Cerebellar nuclear complex (tissue), 1 donor: Measurements from ENCODE around the gene ENAH.
"Not testable (repeated sequence)": the region's sequence is repeated elsewhere in the genome, so short reads cannot be mapped to it uniquely, and the experiment has no call there.

Experiments used
- DNase-seq, 2 experiments: peaks; one replicate each; lab custom pipeline; 2025; lab: John Stamatoyannopoulos, UW

Gene ENAH

DNA sequence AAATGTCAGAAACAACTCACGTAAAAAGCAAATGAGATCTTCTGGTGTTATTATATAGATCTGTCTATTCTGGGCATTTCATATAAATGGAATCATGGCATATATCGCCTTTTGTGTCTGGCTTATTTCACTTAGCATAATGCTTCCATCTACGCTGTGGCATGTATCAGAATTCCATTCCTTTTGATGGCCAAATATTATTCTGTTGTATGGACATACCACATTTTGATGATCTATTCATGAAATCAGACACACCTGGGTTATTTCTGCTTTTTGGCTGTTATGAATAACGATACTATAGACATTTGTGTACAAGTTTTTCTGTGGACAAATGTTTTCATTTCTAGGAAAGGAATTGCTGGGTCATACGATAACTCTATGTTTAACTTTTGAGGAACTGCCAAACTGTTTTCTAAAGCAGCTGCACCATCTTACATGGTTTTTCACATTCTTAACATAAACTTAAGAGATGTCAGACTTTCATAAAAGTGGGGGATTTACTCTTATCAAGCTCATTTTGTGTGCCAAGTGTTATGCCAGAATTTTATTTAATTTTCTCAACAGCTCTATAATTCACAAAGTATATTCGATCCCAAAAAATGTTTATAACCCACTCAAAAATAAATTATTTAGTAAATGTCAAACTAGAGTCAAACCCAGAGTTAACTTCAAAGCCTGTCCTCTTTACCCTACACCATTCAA is 7.6 kb downstream of the ENAH start:
- no peak for DNase-seq

DNA sequence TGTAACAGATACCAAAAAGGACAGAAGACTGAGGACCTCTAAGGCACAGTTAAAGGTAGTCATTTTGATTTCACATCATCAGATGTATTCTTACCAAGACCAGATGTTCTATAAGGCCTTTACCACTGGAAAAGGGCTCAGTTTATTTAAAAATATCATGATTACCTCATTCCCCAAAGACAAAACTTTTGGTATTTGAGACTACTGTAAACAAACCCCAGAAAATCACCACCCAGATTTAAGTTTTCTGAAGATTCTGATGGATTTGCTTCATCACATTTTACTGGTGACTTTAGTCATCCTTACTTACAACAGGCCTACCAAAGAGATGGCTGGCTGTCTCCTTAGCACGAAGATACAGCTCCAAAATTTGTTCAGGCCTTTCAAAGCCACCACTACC is 8.3 kb downstream of the ENAH start:
- no peak for DNase-seq

DNA sequence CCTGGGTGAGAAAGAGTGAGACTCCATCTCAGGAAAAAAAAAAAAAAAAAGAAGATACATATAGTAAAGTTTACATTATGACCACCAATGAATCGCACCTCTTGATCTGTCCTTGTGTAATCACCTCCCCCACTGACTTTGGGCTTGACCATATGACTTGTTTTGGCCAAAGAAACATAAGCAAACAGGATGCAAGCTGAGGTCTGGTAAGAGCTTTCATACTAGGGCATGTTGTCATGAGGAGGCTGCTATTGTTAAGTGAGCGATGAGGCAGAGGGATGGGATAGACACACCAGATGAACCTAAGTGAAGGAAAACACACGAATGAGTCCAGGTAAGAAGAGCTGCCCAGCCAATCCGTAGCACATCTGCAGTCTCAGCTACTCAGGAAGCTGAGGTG is 10.7 kb downstream of the ENAH start:
- no peak for DNase-seq

DNA sequence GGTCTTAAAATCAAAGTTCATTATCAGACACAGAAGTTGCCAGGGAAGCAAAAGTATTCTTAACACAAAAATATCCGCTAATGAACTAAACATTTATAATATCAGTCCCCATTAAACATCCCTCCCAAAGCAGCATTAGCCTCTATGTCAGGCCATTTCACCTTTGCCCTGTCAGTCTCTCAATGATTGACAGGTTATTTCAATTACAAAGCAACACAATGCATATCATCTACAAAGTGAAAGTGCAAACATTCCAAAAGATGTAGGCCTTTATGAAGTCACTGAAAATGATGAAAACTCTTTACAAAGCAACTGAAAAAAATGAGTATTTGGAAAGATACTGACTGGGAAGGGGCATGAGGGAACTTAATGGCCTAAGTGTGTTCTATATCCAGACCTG is 14.1 kb downstream of the ENAH start:
- DNase-seq: no peak

DNA sequence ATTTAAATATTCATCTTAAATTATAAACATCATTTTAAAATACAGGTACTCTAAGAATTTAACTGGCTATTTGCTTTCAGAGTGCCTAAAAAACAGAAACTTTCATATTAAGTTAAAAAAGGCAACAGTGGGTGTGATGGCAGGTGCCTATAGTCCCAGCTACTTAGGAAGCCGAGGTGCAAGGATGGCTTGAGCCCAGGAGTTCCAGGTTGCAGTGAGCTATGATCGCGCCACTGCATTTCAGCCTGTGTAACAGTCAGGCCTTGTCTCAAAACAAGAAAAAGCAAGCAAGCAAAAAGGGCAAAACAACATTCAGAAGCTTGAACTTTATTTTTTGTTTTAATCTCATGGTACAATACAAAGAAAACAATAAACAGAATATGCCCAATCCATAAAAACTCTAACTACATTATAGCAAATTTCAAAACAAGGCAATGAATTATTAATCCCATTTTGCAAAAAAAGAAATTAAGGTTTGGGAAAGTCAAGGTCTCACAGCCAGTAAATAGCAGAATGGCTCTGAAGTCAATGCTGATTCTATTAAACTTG is 15.2 kb downstream of the ENAH start:
- no peak for DNase-seq

DNA sequence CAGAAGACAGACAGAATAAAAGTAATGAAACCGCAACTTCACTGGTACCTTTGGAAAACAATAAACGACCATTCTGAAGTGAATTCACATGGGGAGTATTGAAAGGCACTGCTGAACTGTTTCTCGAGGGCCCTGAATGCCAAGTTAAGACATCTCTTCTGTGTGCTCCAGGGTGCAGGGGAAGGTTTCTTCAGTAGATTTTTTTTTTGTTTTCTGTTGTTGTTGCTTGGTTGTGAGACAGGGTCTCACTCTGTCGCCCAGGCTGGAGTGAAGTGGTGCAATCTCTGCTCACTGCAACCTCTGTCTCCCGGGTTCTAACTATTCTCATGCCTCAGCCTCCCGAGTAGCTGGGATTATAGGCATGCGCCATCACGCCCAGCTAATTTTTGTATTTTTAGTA is 15.9 kb downstream of the ENAH start:
- DNase-seq: not testable (repeated sequence)

DNA sequence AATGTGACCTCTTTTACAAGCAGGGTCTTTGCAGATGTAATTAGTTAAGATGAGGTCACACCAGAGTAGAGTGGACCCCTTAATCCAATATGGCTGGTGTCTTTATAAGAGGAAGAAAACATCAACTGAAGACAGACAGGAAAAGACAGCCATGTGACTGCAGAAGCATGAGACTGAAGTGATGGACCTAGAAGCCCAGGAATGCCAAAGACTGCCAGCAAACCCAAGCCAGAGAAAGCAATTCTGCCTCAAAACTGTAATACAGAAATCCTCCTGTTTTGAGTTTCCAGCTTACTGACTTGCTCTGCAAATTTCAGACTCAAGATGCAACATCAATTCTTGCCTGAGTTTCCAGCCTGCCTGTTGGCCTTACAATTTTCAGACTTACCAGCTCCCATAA is 17.3 kb downstream of the ENAH start:
- DNase-seq: no peak

DNA sequence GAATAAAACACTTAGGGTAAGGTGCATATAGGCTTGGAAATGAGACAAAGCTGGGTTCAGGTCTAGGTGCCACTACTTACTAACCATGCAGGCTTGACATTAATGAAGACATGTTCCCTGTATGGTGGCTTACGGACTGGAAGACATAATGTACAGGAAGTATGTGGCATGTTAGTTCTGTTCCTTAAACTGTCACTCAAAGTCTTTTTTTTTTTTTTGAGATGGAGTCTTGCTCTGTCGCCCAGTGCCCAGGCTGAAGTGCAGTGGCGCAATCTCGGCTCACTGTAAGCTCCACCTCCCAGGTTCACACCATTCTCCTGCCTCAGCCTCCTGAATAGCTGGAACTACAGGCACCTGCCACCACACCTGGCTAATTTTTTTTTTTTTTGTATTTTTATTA is 20.1 kb downstream of the ENAH start:
- not testable (repeated sequence) for DNase-seq

DNA sequence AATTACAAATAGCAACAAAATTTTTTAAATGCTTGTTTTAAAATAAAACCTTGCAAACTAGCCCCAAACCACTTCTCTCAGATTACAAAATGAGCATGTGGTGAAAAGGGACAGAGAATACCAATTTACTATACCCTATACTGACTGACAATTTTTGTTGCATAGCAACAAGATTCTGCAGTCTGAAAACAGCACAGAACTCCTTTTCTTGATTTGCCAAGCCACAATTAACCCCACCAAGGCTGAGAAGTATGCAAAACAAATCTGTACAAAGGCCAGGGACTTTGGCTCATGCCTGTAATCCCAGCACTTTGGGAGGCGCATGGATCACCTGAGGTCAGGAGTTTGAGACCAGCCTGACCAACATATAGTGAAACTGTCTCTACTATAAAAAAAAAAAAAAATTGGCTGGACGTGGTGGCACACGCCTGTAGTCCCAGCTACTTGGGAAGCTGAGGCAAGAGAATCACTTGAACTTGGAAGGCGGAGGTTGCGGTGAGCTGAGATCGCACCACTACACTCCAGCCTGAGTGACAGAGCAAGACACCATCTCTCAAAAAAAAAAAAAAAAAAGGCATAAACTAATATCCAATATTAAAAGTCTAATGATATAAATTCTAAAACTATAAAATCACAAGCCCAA is 21.8 kb downstream of the ENAH start:
- no peak for DNase-seq

DNA sequence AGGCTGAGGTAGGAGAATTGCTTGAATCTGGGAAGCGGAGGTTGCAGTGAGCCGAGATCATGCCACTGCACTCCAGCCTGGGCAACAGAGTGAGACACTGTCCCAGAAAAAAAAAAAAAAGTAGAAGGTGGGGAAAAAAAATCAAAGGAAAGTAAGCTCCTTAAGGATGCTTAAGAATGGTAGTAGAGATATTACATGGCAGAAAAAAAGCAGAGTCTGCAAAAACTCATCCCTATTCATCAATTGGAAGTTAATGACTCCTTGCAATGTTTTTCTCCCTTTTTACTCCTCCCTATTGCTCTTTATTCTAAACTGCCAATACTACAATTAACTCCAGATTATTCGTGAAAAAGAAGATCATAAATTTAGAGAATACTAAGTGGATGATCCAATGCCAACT is 23.4 kb downstream of the ENAH start:
- no peak for DNase-seq

DNA sequence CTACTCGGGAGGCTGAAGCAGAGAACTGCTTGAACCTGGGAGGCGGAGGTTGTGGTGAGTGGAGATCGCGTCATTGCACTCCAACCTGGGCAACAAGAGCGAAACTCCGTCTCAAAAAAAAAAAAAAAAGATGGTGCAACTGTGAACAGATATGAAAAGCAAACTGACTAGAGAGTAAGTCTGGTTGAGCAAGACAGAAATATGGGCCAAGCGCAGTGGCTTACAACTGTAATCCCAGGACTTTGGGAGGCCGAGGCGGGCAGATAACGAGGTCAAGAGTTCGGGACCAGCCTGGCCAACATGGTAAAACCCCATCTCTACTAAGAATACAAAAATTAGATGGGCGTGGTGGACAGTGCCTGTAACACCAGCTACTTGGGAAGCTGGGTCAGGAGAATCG is 24.1 kb downstream of the ENAH start:
- DNase-seq: not testable (repeated sequence)

DNA sequence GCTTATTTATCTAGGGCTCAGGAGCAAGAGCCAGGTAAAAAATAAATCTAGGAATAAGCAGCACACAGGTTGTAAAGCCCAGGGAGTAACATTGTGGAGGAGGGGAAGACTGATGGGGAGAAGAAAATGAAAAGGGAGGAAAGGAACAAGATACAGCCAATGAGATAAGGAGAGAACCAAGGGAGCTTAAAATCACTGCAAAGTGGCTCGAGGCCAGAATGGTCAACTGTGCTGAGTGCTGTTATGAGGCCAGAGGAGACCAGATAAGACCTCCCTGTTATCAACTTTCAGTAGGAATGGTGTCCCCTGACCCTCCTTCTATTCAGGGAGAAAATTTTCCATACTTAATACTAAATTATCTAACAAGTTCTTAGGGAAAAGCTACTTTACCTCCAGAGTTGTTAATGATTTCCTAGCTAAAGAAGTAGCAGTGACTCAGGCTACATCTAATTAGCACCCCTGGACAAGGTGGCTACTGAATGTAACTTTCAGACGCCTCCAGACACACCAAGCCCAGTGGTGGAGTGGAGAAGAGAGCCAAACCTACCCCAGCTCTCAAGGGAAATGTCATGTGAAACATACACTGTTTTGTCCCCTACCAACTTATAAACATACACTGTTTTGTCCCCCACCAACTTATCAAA is 25.5 kb downstream of the ENAH start:
- DNase-seq: no peak

DNA sequence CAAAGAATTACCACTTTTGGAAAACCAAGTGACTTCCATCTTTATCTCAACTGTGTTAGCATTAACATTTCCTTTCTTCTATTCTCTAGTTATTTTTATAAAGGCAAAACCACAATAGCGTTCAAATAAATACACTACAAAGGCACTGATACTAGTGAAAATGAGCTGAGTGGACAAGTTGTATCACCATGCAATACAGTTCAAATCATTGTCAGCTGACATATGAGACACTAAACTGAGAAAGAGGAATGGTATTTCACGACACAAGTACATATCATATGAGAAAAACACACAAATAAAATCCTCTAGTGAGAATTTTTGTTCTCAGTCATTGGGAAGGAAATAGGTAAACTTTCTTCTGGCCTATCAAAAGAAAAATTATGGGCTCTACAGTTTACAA is 26.2 kb downstream of the ENAH start:
- no peak for DNase-seq

DNA sequence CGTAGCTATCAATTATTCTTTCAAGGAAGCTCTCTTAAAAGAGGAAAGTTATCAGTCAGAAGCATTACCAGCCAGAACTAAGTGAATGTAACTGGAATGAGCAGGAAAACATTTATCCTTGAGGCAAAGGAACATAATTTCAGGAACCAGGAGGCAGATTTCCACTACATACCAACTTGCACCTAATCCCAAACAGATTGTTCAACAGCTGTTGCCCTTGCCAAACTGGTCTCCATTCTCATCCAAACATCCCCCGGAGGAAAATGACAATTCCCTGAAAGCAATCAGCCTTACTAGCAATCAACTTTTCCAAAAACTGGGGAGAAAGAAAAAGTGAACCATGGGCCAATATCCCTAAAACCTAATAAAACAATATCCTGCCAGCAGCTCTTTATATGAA is 35.0 kb downstream of the ENAH start:
- no peak for DNase-seq

DNA sequence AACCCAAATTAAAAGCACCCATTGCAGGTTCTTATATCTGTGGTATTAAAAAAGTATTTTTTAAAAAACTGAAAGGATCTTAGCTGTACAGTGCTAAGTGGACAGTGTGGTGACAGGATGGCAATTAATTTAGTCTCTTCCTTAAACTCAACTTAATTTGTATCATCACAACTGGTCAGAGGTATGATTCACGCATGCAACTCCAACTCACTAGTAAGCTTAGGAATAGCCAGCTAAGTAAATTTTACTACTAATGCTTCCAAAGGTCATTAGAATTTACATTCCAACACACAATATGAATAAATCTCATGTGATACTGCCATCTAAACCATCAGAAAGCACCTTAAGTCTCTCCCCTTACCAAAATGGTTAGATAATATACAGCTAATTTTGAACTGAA is 35.4 kb downstream of the ENAH start:
- no peak for DNase-seq

DNA sequence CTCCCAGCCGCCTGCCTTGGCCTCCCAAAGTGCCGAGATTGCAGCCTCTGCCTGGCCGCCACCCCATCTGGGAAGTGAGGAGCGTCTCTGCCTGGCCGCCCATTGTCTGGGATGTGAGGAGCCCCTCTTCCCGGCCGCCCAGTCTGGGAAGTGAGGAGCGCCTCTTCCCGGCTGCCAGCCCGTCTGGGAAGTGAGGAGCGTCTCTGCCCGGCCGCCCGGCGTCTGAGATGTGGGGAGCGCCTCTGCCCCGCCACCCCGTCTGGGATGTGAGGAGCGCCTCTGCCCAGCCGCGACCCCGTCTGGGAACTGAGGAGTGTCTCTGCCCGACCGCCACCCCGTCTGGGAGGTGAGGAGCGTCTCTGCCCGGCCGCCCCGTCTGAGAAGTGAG is 37.5 kb downstream of the ENAH start:
- not testable (repeated sequence) for DNase-seq

DNA sequence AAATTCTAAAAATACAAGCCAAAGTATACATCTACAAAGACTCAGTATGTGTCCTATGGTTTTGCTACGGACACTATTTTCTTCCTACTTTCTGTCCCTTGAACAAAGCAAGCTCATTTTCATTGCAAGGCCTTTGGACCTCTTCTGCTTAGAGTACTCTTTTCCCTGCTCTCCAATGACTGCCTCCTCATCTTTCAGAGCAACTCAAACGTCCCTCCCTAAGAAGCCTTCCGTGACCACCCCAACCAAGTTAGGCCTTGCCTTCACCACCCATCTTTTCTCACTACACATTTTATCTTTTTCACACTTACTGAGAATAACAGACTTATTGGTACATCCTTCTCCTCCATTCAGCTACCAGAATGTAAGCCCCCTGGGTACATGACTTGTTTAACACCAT is 39.9 kb downstream of the ENAH start:
- no peak for DNase-seq

DNA sequence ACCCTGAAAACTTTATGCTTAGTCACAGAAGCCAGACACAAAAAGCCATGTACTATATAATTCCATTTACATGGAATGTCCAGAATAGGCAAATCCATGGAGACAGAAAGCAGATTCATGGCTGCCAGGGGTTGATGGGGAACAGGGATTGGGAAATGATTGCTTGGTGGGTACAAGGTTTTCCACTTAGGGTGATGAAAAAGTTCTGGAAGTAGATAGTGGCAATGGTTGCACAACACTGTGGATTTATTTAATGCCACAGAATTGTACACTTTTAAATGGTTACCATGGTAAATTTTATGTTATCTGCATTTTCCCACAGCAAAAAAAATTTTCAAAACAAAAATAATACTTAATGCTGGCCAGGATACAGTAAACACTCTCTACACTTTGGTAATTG is 40.6 kb downstream of the ENAH start:
- DNase-seq: no peak

DNA sequence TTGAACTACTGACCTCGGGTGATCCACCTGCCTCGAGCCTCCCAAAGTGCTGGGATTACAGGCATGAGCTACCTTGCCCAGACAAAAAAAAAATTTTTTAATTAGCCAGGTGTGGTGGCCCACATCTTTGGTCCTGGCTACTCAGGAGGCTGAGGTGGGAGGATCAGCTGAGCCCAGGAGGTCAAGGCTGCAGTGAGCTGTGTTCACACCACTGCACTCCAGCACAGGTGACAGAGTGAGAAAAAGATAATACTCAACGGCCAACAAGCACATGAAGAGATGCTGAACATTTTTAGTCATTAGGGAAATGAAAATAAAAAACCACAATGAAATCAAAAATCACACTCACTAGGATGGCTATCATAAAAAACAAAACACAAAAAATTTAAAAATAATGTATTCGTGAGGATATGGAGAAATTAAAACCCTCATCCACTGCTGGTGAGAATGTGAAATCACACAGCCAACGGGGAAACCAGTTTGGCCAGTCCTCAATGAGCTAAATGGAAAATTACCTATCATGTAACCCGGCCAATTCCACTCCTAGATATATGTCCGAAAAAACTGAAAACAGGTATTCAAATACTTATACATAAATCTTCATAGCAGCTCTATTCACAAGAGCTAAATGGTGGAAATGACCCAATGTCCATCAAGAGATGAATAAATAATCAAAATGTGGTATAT is 41.2 kb downstream of the ENAH start:
- no peak for DNase-seq

DNA sequence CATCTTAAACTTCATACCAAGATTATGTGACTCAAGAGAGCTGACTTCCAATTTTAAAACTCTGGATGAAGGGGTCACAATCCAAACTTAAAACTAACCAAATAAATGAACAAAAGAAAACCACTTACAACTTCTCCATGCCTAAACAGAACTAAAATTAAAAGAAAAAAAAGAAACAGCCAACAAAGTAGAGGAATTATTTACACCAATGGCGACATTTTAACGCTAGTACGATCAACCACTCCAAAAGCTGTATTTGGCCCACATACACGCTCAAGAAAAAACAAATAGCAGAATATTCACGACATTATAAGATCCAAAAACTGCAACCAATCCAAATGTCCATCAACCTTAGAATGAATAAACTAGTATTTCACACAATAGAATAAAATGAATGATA is 42.4 kb downstream of the ENAH start:
- DNase-seq: no peak

DNA sequence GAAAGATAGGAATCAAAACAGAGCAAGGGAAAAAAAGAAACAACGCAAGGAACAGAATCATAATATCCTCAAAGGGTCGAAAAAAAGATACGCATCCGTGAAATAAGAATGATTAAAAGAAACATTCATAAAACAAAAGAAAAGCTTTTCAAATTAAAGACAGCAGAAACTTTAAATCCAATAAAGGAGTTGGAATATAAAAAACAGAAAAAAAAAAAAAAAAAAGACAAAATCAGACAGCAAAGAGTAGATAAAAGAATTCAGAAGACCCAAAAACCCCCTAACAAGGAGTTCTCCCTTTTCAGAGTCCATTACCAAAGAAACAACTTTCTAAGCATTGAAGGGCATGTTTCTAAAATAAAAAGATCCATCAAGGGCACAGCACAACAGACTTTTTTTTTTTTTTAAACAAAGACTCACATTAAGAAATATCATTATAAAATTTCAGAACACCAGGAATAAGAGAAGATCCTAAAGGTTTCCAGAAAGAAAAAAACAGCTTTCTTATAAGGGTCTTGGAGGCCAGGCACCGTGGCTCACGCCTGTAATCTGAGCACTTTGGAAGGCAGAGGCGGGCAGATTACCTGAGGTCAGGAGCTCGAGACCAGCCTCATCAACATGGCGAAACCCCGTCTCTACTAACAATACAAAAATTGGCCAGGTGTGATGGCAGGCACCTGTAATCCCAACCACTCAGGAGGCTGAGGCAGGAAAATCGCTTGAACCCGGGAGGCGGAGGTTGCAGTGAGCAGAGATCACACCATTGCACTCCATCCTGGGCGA is 44.7 kb downstream of the ENAH start:
- DNase-seq: no peak

DNA sequence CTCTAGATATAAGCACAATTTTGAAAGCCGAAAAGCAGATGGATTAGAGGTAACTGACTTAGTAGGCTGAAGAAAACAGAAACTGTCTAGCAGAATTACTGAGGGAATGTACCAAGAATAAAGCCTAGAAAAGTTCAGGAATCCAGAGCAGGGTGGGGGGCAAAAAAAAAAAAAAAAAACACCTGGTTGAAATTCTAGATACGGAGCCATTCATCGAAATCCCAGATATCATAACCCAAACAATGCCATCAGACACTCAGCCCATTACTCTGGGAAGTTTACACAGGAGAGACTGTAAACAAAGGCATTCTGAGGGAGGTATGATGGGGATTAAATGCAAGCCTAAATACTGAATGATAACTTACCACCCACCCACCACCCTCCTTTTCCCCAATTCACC is 45.6 kb downstream of the ENAH start:
- DNase-seq: no peak
